G401.6 (cell line): Measurements from ENCODE around the gene CNTLN.
"Not testable (repeated sequence)": the region's sequence is repeated elsewhere in the genome, so short reads cannot be mapped to it uniquely, and the experiment has no call there.

Experiments
- FAIRE-seq: peaks from 2 replicates; lab custom pipeline; 2012; peaks lifted over from hg19 to GRCh38; lab: Jason Lieb, UNC

Gene CNTLN

DNA sequence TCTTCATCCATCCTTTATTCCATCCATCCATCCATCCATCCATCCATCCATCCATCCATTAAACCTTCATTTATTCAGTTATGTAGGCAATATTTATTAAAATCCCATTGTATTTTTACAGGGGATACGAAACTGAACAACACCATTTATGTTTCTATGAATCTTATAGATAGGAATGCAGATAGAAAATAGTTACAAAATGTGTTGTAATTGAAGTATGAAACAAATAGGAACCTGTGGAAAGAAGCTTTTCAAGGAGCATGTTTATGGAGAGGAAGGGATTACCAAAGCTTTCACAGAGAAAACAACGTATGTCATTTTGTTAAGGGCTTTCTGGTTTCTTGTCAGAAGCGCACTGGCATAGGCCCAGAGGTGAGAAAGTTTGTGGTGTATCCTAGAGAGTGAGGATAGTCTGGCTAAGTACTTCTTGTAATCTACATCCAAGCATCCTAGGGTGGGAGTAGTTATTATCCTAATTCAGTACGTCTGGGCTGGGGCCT, 184.0 kb downstream of the CNTLN start:
- no peak for FAIRE-seq

- peak; percentile 41 for FAIRE-seq
Measured at GRCh38 chr9:17319864-17320263, 185.0 kb downstream of the CNTLN start.

GRCh38 chr9:17322882-17323864, 188.3 kb downstream of the CNTLN start:
- FAIRE-seq: no peak

- FAIRE-seq: peak; percentile 6
Measured at GRCh38 chr9:17328331-17328730, 193.5 kb downstream of the CNTLN start.

DNA sequence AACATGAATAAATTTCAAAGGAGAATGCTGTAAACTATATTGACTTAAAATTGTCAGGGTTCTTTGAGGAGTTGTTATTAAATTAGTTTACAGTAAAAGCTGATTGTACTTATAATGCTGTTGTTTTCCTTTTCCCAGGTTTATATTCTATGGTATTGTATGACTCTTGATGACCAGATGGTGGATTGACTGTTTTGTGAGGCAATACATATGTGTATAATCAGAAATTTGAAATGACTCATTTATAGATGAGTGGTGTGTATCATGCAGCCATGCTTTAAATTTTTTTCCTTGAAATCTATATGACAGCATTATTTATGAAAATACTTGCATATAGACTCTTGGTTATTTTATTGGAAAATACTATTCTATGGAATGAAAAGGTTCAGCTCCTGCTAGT, 195.3 kb downstream of the CNTLN start:
- FAIRE-seq: no peak

- FAIRE-seq: no peak
Measured at GRCh38 chr9:17332115-17332514, 197.3 kb downstream of the CNTLN start.

DNA sequence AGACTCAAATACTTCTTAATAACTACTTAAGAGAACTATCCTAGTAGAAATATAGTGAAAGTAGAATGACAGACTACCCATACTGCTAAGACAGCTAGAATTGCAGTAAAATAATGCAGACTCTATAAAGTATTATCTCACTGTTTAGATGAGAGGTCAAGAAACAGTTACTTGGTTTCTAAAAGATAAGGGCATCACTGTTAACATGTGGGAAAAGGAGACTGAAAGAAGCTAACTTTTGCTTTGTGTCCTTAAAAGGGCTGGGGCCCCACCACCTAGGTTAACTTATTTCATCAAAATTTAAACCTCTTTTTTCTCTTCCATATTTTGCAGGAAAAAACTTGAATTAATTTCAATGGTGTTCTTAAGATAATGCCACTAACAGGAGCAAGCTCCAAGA, 204.3 kb downstream of the CNTLN start:
- no peak for FAIRE-seq

GRCh38 chr9:17342696-17343095, 207.9 kb downstream of the CNTLN start:
- FAIRE-seq: no peak

DNA sequence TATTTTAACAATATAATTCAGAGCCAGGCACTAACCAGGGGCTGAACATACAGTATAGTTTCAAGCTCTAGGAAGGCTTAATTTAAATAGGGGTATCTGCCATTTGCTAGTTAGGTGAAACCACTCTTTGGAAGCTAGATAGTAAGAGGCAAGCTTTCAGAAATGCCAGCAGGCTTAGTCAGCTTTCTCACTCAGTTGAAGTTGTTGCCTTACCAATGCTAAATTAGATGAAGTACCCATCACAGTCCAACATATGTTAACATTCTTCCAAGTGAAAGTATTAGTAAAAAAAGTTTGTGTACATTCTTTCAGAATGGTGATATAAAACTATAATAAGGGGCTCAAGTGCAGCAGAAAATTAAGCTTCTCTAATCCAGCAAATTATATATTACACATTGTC, 215.0 kb downstream of the CNTLN start:
- no peak for FAIRE-seq

DNA sequence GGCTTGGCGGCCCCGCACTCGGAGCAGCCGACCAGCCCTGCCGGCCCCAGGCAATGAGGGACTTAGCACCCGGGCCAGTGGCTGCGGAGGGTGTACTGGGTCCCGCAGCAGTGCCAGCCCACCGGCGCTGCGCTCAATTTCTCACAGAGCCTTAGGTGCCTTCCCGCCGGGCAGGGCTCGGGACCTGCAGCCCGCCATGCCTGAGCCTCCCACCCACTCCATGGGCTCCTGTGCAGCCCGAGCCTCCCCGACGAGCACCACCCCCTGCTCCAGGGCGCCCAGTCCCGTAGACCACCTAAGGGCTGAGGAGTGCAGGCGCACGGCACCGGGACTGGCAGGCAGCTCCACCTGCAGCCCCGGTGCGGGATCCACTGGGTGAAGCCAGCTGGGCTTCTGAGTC, 219.2 kb downstream of the CNTLN start:
- not testable (repeated sequence) for FAIRE-seq

DNA sequence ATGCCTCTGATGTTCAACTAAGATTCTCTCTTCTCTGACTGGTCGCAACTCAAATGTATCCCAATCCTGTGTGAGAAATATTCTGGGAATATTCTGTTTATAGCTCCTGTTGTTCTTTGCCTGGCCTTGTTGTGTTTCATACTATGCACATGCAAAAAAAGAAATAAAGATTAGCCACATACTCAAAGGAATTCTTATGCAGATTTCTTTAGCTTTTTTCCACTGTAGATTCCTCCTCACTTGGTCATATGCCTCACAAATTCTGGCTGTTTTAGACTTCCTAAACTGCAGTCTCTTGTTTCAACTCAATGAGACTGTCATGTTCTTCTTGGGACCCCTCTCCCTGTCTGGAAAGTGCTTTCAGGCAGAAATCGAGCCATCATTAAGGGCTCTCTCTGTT, 226.5 kb downstream of the CNTLN start:
- FAIRE-seq: no peak

- FAIRE-seq: no peak
Measured at GRCh38 chr9:17367035-17367434, 232.2 kb downstream of the CNTLN start.

- FAIRE-seq: no peak
Measured at GRCh38 chr9:17380126-17380861, 245.5 kb downstream of the CNTLN start.

DNA sequence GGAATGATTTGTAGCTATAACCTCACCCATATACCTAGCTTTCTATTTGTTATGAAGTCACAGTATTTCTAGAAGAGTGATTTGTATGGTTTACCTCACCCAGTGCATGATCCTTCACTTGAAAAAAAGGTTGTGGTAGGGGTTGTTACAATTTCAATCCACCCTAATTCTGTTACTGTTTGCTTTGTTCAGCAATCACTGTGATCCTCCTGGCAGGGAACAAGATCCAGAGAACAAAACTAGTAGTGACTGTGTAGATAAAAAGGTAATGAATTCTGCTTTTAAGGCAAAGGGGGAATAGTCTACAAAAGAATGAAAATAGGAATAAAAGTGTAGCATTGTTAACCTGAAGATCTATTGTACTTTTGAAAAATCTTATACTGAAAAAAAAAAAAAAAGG, 252.7 kb downstream of the CNTLN start:
- FAIRE-seq: no peak

DNA sequence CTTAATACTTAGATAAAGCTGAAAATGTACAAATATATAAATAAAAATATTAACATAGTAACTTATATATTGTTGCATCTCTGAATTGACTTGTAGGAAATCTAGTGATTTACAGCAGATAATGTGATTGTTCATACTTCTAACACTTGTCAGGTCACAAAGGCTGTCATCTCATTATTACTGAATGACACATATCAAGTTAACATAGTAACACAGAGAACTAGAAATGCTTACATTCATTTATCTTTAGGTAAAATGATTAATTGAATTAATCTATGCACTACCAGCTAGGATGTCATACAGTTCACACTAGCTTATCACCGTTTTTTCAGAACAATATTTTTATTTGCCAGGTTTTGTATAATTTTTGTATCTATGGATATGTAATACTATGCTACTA, 254.2 kb downstream of the CNTLN start:
- FAIRE-seq: no peak

GRCh38 chr9:17394881-17395510, 260.2 kb downstream of the CNTLN start:
- no peak for FAIRE-seq

DNA sequence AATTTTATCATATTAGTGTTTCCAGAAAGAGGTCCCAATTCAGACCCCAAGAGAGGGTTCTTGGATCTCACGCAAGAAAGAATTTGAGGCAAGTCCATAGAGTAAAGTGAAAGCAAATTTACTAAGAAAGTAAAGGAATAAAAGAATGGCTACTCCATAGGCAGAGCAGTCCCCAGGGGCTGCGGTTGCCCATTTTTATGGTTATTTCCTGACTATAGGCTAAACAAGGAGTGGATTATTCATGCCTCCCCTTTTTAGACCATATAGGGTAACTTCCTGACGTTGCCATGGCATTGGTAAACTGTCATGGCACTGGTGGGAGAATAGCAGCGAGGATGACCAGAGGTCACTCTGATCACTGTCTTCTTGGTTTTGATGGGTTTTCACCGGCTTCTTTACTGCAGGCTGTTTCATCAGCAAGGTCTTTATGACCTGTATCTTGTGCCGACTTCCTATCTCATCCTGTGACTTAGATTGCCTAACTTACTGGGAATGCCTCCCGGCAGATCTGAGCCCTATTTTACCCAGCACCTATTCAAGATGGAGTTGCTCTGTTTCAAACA, 262.4 kb downstream of the CNTLN start:
- FAIRE-seq: not testable (repeated sequence)

- FAIRE-seq: no peak
Measured at GRCh38 chr9:17398350-17398749, 263.5 kb downstream of the CNTLN start.

DNA sequence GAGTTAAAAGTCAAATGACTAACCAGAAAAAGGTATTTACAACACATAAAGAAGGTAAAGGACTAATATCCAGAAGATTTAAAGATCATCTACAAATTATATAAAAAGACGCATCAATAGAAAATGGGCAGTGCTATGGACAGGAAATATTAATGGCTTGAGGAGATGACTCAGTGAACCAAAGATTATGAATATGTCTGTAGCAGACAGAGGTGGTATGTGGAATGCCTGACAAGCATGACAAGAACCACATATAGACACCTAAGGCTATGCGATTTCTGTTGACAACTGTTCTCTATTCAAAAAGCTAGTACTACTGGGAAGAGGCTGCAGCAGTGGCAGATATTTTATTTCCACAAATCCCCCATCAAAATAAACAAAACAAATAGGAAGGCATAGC, 267.0 kb downstream of the CNTLN start:
- no peak for FAIRE-seq

DNA sequence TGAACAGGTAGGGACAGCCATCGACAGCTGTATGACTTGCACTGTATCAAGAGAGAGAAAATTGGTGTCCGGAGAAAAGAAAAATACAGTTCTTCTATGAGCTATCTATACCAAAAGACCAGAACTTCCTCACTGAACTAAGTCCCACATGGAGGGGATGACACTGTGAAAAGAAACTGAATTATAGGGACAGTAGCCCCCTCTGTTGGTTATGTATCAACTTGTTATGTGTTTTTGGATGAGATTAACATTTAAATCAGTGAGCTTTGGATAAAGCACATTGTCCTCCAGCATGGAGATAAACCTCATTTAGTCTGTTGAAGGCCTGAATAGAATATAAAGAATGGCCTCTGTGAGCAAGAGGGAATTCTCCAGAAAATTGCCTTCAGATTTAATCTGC, 267.5 kb downstream of the CNTLN start:
- FAIRE-seq: no peak

- no peak for FAIRE-seq
Measured at GRCh38 chr9:17403539-17403938, 268.7 kb downstream of the CNTLN start.

DNA sequence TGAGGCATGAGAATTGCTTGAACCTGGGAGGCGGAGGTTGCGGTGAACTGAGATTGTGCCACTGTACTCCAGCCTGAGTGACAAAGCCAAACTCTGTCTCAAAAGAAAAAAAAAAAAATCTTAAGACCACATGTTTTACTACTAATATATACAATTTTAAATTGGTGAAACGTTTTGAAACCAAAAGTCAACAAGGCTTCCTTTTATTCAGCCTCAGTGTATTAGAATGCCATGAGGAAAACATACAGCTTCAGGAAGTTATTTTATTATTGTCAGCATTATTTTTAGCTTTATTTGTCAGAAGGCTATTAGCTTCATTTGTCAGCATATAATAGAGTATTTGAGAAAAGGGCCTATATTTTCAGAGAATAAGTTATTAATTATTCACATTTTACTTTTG, 280.1 kb downstream of the CNTLN start:
- FAIRE-seq: no peak
